HT-29 (cell line): ENCODE results near the gene ALDH3B2. TPM values are rescaled to one million over a fixed set of nuclear protein-coding genes. Genes with fewer than 3 reads are reported as not detected.
"Not testable (repeated sequence)": the region's sequence is repeated elsewhere in the genome, so short reads cannot be mapped to it uniquely, and the experiment has no call there.

Experiments used
- DNase-seq: peaks from one replicate; pipeline ENCODE4 v3.0.0-alpha.2; 2015; ENCODE audit warnings: low spot score
- total RNA-seq: library from RNA; depleted of rRNA; stranded (reverse); fragments of >200 nt; shearing (Covaris generic); gene quantifications from 2 replicates; pipeline ENCODE4 v1.2.3, GENCODE V29; 2014

The ALDH3B2 gene
- total RNA-seq, 1 experiment from 2014 or later = not detected

DNA sequence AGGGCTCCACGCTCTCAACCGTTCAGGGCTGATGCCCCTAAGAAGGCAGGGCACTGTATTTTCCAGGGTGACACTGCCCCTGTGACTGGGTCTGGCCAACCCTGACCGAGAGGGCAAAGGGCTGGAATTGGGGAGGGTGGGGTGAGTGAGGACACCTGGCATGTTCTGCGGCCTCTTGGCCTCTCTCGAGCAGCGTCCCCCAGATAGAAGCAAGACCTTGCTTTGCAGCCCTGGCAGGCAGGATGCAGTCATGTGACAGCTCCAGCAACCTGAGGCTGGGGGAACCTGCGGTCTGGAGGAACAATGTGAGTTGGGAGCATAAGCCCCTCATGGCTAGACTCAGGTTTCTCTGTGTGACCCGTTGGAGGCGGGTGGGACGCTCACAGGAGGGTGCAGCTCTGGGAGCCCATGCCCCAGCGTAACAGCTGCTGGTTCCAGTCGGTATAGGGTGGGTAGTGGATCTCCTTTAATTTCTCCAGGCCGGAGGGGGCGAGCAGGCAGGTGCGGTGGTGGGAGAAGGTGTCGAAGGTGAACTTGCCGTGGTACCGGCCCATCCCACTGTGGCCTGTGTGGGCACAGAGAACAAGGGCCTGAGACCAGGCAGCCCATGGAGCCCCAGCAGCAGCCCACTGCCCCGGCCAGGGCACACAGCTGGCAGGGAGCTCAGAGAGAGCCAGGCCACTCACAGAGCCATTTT is 11.4 kb downstream of the ALDH3B2 start:
- DNase-seq = no peak

DNA sequence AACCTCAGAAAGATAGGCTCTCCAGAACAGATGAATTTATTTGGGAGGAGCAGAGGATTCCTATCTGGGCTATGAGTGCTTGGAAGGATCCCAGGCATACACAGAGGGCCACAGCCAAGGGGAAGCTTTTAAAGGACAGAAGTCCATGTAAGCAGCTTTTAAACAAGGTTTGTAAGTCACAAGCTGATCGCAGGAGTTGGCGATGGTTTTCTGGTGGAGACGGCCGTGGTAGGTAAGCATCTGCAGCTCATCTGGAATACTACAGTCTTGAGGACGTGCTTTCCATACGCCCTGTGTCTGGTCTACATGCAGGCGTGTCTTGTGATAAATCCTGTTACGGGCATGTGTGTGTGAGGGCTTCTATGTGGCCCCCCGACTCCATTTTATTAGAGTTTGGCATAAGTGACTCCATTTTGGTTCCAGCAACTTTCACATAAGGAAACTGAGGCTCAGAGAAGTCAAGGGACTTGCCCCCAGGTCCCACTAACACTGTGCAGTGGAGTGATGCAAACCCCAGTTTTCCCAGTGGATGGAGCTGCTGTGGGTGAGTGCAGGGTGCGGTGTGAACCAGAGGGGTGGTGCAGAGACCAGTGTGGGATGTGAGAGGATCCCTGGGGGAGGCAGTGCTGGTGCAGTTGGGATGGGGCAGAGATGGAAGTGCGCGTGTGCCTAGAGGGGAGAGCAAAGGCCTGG is 12.1 kb downstream of the ALDH3B2 start:
- no peak for DNase-seq

DNA sequence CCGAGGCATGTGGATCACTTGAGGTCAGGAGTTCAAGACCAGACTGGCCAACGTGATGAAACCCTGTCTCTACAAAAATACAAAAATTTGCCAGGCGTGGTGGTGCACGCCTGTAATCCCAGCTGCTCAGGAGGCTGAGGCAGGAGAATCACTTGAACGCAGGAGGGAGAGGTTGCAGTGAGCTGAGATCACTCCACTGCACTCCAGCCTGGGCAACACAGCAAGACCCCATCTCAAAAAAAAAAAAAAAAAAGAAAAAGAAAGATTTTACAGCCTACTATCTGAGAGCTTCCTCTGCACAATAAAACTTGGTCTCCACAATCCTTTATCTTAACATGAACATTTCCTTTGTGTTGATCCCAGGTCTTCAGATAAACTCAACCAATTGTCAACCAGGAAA is 13.7 kb downstream of the ALDH3B2 start:
- not testable (repeated sequence) for DNase-seq

DNA sequence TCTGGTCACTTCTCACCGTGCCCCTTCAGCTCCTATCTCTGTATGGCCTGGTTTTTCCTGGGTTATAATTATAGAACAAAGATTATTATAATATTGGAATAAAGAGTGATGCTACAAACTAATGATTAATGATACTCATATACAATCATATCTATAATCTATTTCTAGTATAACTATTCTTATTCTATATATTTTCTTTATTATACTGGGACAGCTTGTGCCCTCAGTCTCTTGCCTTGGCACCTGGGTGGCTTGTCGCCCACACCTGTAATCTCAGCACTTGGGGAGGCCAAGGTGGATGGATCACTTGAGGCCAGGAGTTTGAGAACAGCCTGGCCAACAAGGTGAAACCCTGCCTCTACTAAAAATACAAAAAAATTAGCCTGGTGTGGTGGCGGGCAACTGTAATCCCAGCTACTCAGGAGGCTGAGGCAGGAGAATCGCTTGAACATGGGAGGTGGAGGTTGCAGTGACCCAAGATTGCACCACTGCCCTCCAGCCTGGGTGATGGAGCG is 14.7 kb downstream of the ALDH3B2 start:
- DNase-seq = not testable (repeated sequence)

DNA sequence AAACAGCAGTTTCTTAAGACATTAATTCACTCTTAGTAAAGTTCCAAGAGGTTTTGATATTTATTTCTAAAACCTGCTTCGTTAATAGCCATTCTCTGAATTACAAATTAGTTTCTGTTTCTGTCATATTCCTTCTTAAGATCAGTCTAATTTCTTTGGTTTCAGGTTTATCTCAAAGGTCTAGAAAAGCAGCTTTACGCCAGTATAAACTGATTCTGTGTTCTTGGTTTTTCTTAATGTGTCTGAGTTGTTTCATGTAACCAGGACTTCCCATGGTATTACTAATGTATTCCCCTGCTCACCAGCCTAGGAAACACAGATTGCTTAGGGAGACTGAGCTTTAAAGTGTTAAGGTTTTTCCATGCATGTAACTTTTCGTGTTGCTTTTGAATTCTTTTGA is 17.1 kb downstream of the ALDH3B2 start:
- DNase-seq = no peak

DNA sequence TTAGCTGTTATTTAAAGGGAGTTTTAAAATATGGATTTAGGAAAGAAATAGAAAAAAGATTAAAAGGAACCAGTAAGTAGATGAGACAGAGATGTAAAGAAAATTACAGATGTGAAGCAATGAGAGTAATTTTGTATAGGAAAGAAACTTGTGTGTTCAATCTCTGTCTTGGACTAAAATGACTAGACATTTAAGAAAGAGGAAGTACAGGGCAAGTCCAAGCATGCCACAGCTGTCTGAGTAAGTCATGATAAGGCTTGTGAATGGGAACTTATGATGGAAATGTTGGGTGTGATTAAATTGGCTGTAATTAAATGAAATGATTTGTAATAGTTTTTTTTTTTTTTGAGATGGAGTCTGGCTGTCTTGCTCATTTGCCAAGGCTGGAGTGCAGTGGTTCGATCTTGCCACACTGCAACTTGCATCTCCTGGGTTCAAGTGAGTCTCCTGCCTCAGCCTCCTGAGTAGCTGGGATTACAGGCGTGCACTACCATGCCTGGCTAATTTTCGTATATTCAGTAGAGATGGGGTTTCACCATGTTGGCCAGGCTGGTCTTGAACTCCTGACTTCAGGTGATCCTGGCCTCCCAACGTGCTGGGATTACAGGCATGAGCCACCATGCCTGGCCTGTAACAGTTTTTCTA is 18.0 kb downstream of the ALDH3B2 start:
- no peak for DNase-seq

DNA sequence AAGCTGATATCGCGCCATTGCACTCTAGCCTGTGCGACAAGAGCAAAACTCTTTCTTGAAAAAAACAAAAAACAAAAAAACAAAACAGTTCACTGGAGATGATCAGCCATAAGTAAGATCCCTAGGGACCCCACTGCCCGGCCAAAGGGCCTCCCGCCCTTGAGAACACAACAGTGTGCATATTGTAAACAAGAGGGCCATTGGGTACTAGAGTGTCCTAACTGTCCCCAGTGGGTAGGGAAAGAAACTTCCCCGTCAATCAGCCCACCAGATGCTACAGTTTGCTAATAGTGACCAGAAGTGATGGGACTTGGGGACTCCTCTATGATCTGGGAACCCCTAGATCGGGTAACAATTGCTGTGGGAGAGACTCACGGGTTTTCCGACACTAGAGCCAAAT is 20.2 kb downstream of the ALDH3B2 start:
- DNase-seq = no peak

DNA sequence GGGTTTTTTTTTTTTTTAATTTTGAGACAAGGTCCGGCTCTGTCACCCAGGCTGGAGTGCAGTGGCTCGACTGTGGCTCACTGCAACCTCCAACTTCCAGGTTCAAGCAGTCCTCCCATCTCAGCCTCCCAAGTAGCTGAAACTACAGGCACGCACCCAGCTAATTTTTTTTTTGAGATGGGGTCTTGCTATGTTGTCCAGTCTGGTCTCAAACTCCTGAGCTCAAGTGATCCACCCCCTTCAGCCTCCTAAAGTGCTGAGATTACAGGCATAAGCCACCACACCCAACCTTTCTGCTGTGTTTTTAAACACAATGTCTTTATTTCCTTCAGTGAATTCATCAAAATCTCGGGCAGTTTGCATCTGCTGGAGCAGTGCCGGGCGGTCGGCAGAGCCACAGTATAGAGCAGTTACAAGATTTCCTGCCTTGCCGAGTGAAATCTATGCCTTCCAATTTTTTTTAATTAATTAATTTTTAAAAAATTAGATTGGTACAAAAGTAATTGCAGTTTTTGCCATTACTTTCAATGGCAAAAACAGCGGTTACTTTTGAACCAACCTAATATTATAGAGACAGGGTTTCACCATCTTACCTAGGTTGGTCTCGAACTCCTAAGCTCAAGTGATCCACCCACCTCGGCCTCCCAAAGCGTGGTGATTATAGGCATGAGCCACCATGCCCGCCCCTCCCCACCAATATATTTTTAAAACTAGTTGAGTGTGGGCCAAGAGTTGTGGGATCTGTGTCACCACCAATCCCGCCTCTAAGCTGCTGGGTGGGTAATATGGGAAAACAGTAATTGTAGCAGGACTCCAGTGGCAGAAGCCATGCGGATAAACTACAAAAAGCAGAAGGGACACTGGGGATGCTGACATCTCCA is 21.2 kb downstream of the ALDH3B2 start:
- no peak for DNase-seq

DNA sequence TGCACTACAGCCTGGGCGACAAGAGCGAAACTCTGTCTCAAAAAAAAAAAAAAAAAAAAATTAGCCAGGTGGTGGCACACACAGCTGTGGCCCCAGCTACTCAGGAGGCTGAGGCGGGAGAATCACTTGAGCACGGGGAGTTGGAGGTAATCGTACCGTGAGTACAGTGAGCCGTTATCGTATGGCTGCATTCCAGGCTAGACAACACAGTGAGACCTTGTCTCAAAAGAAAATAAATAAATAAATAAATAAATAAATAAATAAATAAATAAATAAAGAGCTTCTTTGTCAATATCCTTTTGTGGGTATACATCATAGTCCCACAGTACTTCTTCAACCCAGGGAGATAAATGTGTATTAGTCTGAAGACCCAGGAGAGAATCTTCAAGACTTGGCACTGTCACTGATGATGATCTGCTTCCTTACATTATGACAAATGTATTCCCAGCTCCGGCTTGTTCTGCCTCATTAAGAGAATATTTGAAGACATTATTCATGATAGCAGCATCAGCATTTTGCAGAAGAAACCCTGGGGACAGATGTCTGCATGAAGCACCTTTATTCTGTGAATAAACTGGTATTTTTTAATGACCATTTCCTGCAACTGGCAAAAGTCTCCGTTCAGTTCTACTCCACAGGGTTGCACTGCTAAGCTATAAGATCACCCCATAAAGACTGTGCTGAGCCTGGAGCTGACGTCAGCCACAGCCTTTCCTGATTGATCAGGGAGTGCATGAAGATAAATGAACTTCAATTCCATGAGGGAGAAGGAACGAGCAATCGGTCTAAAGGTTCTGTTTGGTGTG is 22.2 kb downstream of the ALDH3B2 start:
- no peak for DNase-seq

DNA sequence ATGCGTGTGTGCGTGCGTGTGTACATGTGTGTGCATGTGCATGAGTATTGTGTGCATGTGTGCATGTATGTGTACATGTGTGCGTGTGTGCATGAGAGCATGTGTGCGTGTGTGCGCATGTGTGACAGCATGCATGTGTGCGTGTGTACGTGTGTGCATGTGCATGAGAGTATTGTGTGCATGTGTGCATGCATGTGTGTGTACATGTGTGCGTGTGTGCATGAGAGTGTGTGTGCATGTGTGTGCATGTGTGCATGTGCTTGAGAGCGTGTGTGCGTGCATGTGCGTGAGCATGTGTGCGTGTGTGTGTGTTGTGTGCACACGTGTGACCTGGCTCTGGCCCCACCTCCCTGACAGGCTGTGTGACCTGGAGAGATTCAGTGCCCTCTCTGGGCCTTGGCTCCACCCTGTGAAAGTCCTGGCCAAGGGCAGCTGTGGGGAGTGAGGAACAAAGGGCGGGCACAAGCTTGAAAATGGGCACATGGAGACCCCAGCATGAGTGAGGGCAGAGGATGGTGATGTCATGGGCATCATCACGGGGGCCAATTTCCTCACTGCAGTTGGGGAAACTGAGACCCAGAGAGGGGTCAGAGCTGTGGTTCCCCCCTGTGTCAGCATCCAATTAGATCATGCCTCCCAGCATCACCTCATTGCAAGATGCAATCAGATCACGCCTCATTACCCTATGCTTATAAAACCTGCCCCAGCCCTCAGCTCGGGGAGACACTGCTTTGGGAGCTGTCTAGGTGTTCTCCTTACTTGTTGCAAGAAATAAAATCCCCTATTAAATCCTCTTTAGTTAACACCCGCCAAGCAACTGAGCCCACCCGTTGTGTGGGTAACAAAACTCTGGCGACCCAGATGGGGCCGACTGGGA is 24.6 kb downstream of the ALDH3B2 start:
- DNase-seq = no peak

DNA sequence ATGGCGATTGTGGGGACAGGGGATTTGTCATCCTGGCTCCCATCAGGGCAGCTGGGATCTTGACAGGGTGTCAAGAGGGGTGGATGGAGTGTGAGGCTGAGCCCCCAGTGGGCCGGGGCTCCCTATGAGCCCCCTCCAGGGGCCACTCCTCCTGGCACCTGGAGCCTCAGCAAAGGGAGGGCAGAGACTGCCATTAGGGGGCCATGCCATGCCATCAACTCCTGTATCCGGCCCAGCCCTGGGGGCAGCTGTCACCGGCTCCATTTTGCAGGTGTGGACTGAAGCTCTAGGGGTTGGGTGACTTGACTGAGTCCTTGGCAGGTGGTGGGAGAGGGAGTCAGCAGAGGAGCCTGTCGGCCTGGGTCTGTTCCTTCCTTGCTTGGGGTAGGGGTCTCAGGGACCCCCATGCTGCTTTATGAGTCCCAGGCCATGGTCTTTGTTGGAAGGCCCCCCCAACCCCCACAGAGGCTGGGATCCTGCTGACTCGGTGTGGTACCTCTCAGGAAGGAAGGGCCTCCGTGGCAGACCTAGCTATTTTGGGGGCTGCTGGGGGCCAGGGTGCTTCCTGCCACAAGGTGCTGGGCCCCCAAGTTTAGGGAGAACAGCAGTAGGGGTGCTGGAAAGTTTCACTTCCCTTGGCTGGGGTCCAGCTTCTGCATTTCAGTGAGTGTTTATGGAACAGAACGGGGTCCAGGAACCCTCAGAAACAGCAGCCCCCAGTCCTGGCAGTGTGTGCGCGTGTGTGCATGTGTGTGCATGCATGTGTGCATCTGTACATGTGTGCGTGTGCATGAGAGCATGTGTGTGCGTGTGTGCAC is 25.4 kb downstream of the ALDH3B2 start:
- no peak for DNase-seq

DNA sequence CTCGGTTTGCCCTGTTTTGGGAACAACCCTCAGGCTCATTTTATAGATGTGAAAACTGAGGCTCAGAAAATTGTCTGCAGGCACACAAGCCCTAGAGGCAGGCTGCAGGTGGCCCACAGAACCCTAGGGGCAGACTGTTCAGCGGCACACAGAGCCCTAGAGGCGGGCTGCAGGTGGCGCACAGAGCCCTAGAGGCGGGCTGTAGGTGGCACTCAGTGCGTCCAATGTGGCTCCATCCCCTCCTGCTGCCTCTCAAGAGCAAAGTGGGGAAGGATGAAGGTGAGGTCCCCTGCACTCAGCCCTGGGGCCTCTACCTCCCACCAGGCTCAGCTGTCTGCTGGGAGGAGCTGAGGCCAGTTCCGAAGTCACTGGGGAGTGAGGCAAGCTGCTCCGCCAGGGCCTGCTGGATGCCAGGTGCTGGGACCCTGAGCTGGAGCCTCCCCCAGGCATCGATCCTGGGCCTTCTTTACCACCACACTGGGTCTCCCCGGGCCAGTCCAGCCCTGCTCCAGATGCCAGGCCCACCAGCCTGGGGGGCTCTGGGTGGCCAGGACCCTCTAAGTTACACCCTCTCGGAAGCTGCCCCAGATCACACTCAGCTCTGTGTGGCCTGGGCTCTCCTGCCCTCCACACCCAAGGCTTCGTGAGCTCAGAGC is 26.2 kb downstream of the ALDH3B2 start:
- DNase-seq = peak; percentile 86

DNA sequence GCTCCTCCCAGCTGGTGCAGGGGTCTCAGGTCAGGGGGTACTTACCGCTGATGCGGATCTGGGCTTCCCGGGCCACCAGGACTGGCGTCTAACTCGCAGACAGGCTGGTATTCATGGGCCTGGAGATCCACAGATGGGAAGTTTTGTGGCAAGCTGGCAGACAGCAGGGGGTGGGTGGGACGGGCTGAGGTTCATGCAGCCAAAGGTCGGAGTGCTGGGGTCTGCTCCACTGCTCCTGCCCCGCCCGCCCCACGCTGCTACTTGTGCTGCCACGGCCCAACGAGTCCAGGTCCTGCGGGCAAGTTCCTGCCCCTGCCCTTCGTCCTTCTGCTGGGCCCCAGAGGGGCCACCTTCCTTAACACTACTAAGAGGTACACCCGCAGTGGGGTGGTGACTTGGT is 27.0 kb downstream of the ALDH3B2 start:
- no peak for DNase-seq

DNA sequence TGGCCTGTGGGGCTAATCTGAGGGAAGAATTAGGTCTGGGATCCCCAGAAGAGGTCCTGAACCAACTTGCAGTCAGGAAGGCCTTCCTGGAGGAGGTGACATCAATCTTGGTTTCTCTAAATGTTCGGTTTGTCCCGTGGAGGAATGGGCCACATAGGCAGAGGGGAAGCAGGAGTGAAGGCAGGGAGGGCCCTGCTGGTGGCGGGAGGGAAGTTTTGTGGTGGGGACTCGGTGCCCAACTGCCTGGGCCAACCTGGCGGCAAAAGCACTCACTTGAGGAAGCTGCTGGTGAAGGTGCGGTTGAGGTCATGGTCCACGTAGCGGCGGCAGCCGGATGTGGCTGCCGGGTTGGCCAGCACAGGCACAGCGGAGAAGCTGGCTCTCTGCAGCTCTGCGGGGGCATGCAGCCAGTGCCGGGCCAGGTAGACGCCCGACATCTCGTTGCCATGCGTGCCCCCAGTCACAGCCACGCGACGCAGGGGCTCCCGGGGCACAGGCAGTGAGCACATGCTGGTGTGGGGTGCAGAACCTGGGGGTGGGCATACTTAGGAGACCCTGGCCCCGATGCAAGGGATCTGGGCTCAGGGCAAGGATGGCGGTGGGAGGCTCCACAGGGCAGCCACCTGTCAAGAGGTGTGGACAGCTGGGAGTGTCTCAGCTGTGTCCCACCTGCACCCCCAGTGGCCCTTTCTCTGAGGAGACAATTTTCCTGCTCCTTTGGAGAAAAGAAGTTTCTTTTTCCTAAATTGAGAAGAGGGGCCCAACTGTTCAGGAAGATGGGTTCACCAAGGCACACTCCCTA is 27.7 kb downstream of the ALDH3B2 start:
- no peak for DNase-seq

DNA sequence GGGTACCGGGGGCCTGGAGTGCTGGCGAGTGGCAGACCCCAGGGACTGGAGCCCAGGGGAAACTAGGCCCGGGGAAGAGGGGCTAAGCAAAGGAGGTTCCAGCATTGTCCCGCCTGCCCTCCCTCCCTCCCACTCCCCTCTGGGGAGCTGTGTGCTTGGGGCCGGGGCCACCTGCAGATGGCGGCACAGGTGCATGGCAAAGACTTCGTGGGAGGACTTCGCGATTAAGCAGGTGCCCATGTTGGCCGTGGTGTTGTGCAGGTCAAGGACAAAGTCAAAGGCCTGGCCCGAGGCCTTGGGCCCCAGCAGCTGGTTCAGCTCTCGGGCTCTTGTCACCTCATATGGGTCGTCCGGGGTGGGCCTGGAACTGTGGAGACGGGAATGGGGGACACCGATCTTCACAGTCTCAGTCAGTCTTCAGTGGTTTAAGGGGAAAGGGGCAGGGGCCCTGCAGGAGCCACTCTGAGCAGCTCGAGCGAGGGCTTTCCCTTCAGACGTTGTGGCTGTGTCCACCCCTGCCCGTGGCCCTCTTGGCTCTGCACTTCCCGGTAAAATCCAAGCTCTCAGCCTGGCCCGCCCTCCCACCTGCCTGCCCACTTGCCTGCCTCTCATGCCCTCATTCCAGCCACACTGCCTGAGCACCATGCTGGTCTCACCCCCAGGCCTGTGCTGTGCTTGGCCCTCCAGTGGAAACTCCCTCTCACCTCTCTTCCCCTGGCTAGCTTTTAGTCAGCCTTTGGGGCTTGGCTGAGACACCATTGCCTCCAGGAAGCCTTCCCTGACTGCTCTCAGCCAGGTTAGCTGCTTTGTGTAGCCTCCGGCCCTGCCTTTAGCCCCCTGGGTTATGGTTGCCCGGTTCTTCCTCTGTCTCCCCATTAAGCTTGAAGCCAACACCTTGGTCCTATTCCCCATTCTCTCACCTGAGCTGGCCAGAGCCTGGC is 28.6 kb downstream of the ALDH3B2 start:
- no peak for DNase-seq
